Measurements from ENCODE around the gene MKI67. TPM values are rescaled to one million over a fixed set of nuclear protein-coding genes. Genes with fewer than 3 reads are reported as not detected.
A peak's percentile ranks its signal among the peaks of the same experiment; 100 is the strongest.

The MKI67 gene
- total RNA-seq, 2 donors from 2014 or later, result 0.41 to 2.7 TPM

DNA sequence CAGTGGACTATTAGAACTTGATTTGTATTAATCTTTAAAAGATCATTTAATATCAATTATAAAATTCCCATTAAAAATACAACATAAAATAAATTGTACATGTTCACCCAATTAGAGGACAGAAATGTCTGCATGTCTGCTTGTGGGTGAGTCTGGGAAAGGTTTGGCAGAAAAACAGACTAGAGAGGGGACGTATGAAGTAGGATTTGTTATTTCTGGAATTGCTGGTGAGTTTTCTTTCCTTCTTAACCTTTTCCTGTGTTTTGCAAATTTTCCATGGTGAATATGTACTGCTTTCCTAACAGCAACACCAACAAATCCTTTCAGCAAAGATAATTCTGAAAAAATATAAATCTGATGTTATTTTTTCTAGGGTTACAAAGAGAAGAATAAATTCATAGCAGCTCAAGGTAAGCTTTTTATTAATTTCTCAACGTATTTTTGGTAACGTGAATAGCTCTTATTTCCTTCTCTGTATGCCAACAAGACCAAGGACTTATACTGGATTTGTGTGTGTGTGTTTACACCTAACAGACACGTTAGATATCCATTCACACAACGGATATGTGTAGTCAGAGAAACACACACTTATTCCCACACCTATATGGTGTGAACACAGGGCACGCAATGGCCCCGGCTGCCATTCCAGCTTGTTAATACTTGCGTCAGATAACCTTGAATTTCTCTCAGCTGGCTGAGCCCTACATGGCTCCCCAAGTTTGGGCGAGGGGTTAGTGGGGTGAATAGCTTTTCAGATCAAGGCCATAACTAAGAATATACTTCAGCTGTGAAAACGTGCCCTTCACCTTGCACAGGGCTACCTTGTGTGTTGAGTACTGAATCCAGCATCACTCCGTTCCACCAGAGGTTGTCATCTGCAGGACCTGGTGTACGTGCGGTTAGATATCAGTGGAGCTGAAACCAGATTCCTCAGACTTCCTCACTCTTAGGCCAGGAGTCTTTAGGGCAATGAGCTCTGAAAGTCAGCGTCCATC, 64.6 kb downstream of the MKI67 start:
- Histone ChIP-seq H3K27me3 (replicated peaks; ENCODE audit: insufficient read depth) (no peaks in the 10 kb centered on the region), H3K4me3 (no peak overlapping the region), H3K27ac (peak overlapping the region; percentile 57 to 68), H3K4me1 (ENCODE audit: control insufficient read depth in 1 of 2, low read depth in 2 of 2) (peaks cover 53 to 90% of the 10 kb centered on the region in 2 donors), H3K9me3 (no peaks in the 10 kb centered on the region), H3K36me3 (no peaks in the 10 kb centered on the region)
- DNase-seq (ENCODE audit: low spot score) (no peak), ATAC-seq (ENCODE audit: insufficient number of reproducible peaks, low FRiP score, low read depth) (no peak)
- TF ChIP-seq, protein P1, sequence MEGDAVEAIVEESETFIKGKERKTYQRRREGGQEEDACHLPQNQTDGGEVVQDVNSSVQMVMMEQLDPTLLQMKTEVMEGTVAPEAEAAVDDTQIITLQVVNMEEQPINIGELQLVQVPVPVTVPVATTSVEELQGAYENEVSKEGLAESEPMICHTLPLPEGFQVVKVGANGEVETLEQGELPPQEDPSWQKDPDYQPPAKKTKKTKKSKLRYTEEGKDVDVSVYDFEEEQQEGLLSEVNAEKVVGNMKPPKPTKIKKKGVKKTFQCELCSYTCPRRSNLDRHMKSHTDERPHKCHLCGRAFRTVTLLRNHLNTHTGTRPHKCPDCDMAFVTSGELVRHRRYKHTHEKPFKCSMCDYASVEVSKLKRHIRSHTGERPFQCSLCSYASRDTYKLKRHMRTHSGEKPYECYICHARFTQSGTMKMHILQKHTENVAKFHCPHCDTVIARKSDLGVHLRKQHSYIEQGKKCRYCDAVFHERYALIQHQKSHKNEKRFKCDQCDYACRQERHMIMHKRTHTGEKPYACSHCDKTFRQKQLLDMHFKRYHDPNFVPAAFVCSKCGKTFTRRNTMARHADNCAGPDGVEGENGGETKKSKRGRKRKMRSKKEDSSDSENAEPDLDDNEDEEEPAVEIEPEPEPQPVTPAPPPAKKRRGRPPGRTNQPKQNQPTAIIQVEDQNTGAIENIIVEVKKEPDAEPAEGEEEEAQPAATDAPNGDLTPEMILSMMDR (IDR thresholded peaks at IDR 0.05), result no peak

GRCh38 chr10:128060341-128061250, 65.6 kb downstream of the MKI67 start:
- no peaks in the 10 kb centered on the region for H3K36me3 ChIP-seq
- no peaks in the 10 kb centered on the region for H3K9me3 ChIP-seq
- DNase-seq (ENCODE audit: low spot score) (no peak), ATAC-seq (ENCODE audit: insufficient number of reproducible peaks, low FRiP score, low read depth) (no peak)
- no peak overlapping the region for H3K4me3 ChIP-seq
- peak overlapping the region; percentile 7 to 37 for H3K27ac ChIP-seq
- H3K4me1 ChIP-seq (ENCODE audit: control insufficient read depth in 1 of 2, low read depth in 2 of 2), result peaks cover 53 to 97% of the 10 kb centered on the region in 2 donors
- no peaks in the 10 kb centered on the region for H3K27me3 ChIP-seq (replicated peaks; ENCODE audit: insufficient read depth)
- TF ChIP-seq, protein P1 (IDR thresholded peaks at IDR 0.05), result no peak

DNA sequence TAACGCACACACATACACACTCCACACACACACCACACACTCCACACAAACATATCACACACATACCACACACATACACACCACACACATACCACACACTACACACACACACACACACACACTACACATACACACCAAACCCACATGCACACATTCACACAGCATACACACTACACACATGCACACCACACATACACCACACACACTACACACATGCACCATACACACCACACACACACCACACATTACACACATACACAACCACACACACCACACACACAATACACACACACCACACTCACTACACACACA, 66.3 kb downstream of the MKI67 start:
- H3K27me3 ChIP-seq (replicated peaks; ENCODE audit: insufficient read depth), result no peaks in the 10 kb centered on the region
- no peaks in the 10 kb centered on the region for H3K9me3 ChIP-seq
- no peak for ATAC-seq (ENCODE audit: insufficient number of reproducible peaks, low FRiP score, low read depth)
- TF ChIP-seq, protein P1 (IDR thresholded peaks at IDR 0.05), result no peak
- H3K27ac ChIP-seq, result no peak overlapping the region
- peaks cover 3% of the 10 kb centered on the region for H3K36me3 ChIP-seq
- H3K4me1 ChIP-seq (ENCODE audit: control insufficient read depth in 1 of 2, low read depth in 2 of 2), result peaks cover 49 to 90% of the 10 kb centered on the region in 2 donors
- DNase-seq (ENCODE audit: low spot score), result no peak
- no peak overlapping the region for H3K4me3 ChIP-seq

GRCh38 chr10:128059266-128059981, 66.8 kb downstream of the MKI67 start:
- H3K27ac ChIP-seq, result peak overlapping the region; percentile 27 to 34
- peaks cover 49 to 85% of the 10 kb centered on the region in 2 donors for H3K4me1 ChIP-seq (ENCODE audit: control insufficient read depth in 1 of 2, low read depth in 2 of 2)
- H3K27me3 ChIP-seq (replicated peaks; ENCODE audit: insufficient read depth), result no peaks in the 10 kb centered on the region
- no peak for ATAC-seq (ENCODE audit: insufficient number of reproducible peaks, low FRiP score, low read depth)
- H3K4me3 ChIP-seq, result no peak overlapping the region
- H3K36me3 ChIP-seq, result peaks cover 4% of the 10 kb centered on the region
- TF ChIP-seq, protein P1 (IDR thresholded peaks at IDR 0.05), result no peak
- H3K9me3 ChIP-seq, result no peaks in the 10 kb centered on the region
- DNase-seq (ENCODE audit: low spot score), result no peak
